Esophagus muscularis mucosa (tissue), 4 donors: ENCODE results near the gene DUSP7. TPM values are rescaled to one million over a fixed set of nuclear protein-coding genes. Genes with fewer than 3 reads are reported as not detected.

Experiments used
- DNase-seq: peaks from one replicate; pipeline ENCODE4 v3.0.0-alpha.2; 2017; ENCODE audit errors: extremely low spot score
- H3K27ac ChIP-seq, 4 donors: fragments of 200-600 bp; sonication (generic); replicated peaks in 1 of 4; 1 replicate in 3 of 4; 2 replicates in 1 of 4; pipeline ENCODE4 v1.5.1; 2016 to 2019; ENCODE audit warnings: mild to moderate bottlenecking in 1 of 4
- H3K27me3 ChIP-seq, 4 donors: fragments of 200-600 bp; sonication (generic); one replicate each; pipeline versions ENCODE4 v1.5.1 to v1.6.0; 2016 to 2019
- H3K36me3 ChIP-seq, 4 donors: fragments of 200-600 bp; sonication (generic); one replicate each; pipeline ENCODE4 v1.5.1; 2016 to 2019
- H3K4me1 ChIP-seq, 4 donors: fragments of 200-600 bp; sonication (generic); one replicate each; pipeline ENCODE4 v1.5.1; 2016 to 2019
- H3K4me3 ChIP-seq, 4 donors: fragments of 200-600 bp; sonication (generic); 1 replicate in 2 of 4; 2 replicates in 2 of 4; pipeline ENCODE4 v1.5.1; 2016 to 2019; ENCODE audit warnings: mild to moderate bottlenecking in 4 of 4, moderate library complexity in 1 of 4
- H3K9me3 ChIP-seq, 4 donors: fragments of 200-600 bp; sonication (generic); 1 replicate in 3 of 4; 2 replicates in 1 of 4; pipeline ENCODE4 v1.5.1; 2016 to 2019
- CTCF ChIP-seq, 3 experiments: fragments of 200-600 bp in 2 of 3; fragments of 450-650 bp in 1 of 3; sonication (generic) in 2 of 3; IDR thresholded peaks; one replicate each; pipeline ENCODE4 v1.5.1; 2017 to 2019; ENCODE audit warnings: antibody characterized with exemption in 3 of 3, mild to moderate bottlenecking in 2 of 3, moderate library complexity in 1 of 3
- EP300 ChIP-seq: sonication (generic); formaldehyde crosslinking; IDR thresholded peaks from one replicate; pipeline ENCODE4 v1.6.1; 2017; ENCODE audit warnings: antibody characterized with exemption
- POLR2A ChIP-seq: fragments of 450-650 bp; IDR thresholded peaks from one replicate; pipeline ENCODE4 v1.6.1; 2017; ENCODE audit warnings: antibody characterized with exemption, moderate library complexity, mild to moderate bottlenecking, low read depth
- POLR2AphosphoS5 ChIP-seq, 2 donors: sonication (generic); formaldehyde crosslinking; IDR thresholded peaks; one replicate each; pipeline ENCODE4 v1.6.1; 2017; ENCODE audit warnings: antibody characterized with exemption in 2 of 2
- WGBS: methylation state at CpG from one replicate; pipeline ENCODE4 v1.1.5; 2018; 5-methylcytosine and 5-hydroxymethylcytosine counted together
- intact Hi-C: fragments of 100-400 bp; cut with DNase I; formaldehyde crosslinking; loops from one replicate; pipeline ENCODE4 v1.15.1; 2023
- total RNA-seq, 4 donors: library from RNA; depleted of rRNA; stranded (reverse); fragments of >200 nt; gene quantifications; one replicate each; pipeline versions ENCODE4 v1.1.0 to v1.2.1, GENCODE V29; 2016

Gene DUSP7
- total RNA-seq, 4 donors from 2014 or later = 10.0 to 23.5 (median 15.9) TPM

- H3K4me1 ChIP-seq = peaks cover 23 to 33% (median 28%) of the 10 kb centered on the region in 4 donors
- H3K36me3 ChIP-seq = no peaks in the 10 kb centered on the region
- TF ChIP-seq POLR2AphosphoS5 (IDR thresholded peaks at IDR 0.05) (no peak), CTCF (IDR thresholded peaks at IDR 0.05) (no peak), EP300 (no peak), POLR2A (no peak)
- H3K27me3 ChIP-seq = no peaks in the 10 kb centered on the region
- H3K4me3 ChIP-seq = no peak overlapping the region
- DNase-seq = no peak
- 96% methylated on average over 8 of the region's 8 CpGs for WGBS
- H3K9me3 ChIP-seq = no peaks in the 10 kb centered on the region
- intact Hi-C loops = no loop called here
- no peak overlapping the region for H3K27ac ChIP-seq
Measured at GRCh38 chr3:52072471-52072870, 16.1 kb upstream of the DUSP7 start.

GRCh38 chr3:52072020-52072419, 15.6 kb upstream of the DUSP7 start:
- H3K4me3 ChIP-seq = no peak overlapping the region
- H3K4me1 ChIP-seq = peaks cover 23 to 29% (median 24%) of the 10 kb centered on the region in 4 donors
- DNase-seq = no peak
- intact Hi-C loops = no loop called here
- H3K9me3 ChIP-seq = no peaks in the 10 kb centered on the region
- H3K36me3 ChIP-seq = no peaks in the 10 kb centered on the region
- H3K27ac ChIP-seq = no peak overlapping the region
- no peaks in the 10 kb centered on the region for H3K27me3 ChIP-seq
- WGBS = 89% methylated on average over 3 of the region's 5 CpGs
- TF ChIP-seq EP300 (no peak), POLR2A (no peak), CTCF (IDR thresholded peaks at IDR 0.05) (no peak), POLR2AphosphoS5 (IDR thresholded peaks at IDR 0.05) (no peak)

DNA sequence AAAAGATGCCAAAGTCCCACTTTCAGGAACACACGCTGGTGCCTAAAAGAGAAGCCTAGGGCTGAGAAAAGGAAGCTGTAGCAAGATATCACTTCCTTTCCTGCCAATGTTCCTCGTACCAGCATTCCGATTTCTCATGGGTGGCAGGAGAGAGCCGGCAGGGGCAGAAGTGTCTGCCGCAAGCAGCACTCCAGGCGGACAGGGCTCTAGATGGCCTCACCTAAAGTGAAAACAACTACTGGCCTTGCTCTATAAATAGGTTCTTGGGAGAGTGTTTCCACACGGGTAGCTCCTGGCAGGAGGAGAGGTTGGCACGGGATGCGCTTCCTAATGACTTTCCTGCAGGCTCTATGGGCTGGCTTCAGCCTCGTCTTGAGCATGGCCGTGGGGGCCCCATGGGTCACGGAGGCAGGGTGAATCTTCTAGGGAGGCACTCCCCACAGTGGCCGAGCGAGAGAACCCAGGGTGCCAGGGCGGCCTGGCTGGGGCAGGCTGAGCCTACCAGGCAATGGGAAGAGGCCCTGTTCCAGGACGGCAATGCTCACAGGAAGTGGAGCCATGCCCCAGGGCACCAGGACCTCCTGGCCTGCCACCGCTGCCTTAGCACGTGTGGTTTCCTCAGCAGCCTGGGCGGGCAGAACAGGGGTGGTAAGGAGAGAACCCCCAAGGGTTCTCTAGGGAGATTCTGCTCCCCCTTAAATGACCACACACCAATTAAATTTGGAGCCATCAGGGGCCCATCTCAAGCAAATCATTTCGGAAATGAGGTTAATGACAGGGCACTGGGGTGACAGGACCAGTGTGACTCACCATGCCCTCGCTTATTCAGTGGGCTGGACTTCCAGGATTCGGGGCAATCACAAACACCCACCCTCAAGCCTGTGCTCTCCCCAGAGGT, 14.6 kb upstream of the DUSP7 start:
- Histone ChIP-seq H3K9me3 (no peaks in the 10 kb centered on the region), H3K36me3 (no peaks in the 10 kb centered on the region), H3K4me1 (peaks cover 21 to 23% (median 22%) of the 10 kb centered on the region in 4 donors), H3K27me3 (no peaks in the 10 kb centered on the region), H3K27ac (peak overlapping the region; percentile 72 to 84 (median 79)), H3K4me3 (no peak overlapping the region)
- TF ChIP-seq POLR2AphosphoS5 (IDR thresholded peaks at IDR 0.05) (peak; percentile 49 to 50), POLR2A (no peak), CTCF (IDR thresholded peaks at IDR 0.05) (peak; percentile 12 to 20 (median 13))
- intact Hi-C loops = no loop called here
- WGBS = 50% methylated on average over 12 of the region's 22 CpGs
- peak; percentile 93 for DNase-seq

DNA sequence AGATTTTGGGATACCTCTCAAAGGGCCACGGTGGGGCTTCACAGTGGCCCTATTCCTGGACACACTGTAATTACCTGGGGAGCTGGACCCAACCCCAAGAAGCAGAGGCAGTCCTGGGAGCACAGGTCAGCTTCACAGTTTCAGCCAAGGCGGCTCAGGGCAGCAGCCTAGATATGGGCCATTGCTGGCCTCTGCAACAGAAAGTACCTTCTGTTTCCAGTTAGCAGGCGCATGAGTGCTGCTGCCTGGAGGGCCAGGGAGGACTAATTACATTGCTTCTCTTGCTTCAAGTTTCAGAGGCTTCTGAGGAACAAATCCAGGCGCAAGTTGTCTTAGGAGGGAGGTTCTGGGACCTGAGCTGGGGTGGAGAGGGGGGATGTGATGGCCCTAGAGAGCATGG, 13.5 kb upstream of the DUSP7 start:
- peaks cover 21 to 26% (median 24%) of the 10 kb centered on the region in 4 donors for H3K4me1 ChIP-seq
- 86% methylated on average over 4 of the region's 4 CpGs for WGBS
- peak overlapping the region; percentile 72 to 84 (median 79) for H3K27ac ChIP-seq
- H3K36me3 ChIP-seq = no peaks in the 10 kb centered on the region
- H3K9me3 ChIP-seq = no peaks in the 10 kb centered on the region
- TF ChIP-seq EP300 (no peak), POLR2A (no peak), POLR2AphosphoS5 (IDR thresholded peaks at IDR 0.05) (no peak), CTCF (IDR thresholded peaks at IDR 0.05) (no peak)
- DNase-seq = no peak
- intact Hi-C loops = no loop called here
- no peaks in the 10 kb centered on the region for H3K27me3 ChIP-seq
- no peak overlapping the region for H3K4me3 ChIP-seq
